NCI-H2107 treated with DMSO at 0.1 percent for 48 hours (cell line): ENCODE measurements around the gene PTPRN2.

Experiments used
- DNase-seq: peaks from one replicate; lab custom pipeline; 2025; ENCODE audit not compliant: unreplicated experiment; lab: John Stamatoyannopoulos, UW

PTPRN2 gene

GRCh38 chr7:158447506-158448171 lies 140.0 kb downstream of the PTPRN2 start:
- DNase-seq, result no peak

DNA sequence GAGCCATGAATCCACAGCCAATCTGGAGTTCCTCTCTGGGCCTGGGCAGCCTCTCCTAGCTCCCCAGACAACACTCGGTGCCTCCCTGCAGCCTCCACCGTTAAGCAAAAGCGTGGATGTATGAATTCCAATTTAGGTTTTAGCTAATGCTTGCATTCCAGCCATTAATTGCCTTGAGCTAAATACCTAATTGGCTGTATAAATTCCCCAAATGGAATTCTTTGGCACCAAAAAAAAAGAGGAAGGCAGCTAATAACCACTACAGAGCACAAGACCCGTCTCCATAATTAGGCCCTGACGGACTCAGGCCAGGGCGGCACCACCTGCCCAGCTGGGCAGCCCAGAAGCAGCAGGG lies 140.5 kb downstream of the PTPRN2 start:
- DNase-seq, result no peak

- no peak for DNase-seq
These were observed 140.9 kb downstream of the PTPRN2 start for GRCh38 chr7:158446706-158447105.

DNA sequence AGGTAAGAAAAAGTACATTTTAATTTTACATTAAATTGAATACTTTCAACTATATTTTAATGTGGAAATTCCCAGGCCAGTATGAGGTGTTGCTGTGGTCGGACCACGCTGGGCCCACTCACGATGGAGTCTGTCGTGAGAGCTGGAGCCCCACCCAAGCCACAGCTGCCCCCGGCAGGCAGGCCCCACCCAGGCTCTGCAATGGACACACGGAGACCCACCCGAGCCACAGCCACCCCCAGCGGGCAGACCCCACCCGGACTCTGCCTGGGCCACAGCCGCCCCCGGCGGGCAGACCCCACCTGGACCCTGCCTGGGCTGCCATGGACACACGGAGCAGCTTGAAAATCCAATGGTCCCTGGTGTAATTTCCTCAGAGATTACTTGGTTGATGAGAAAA lies 141.3 kb downstream of the PTPRN2 start:
- no peak for DNase-seq

DNA sequence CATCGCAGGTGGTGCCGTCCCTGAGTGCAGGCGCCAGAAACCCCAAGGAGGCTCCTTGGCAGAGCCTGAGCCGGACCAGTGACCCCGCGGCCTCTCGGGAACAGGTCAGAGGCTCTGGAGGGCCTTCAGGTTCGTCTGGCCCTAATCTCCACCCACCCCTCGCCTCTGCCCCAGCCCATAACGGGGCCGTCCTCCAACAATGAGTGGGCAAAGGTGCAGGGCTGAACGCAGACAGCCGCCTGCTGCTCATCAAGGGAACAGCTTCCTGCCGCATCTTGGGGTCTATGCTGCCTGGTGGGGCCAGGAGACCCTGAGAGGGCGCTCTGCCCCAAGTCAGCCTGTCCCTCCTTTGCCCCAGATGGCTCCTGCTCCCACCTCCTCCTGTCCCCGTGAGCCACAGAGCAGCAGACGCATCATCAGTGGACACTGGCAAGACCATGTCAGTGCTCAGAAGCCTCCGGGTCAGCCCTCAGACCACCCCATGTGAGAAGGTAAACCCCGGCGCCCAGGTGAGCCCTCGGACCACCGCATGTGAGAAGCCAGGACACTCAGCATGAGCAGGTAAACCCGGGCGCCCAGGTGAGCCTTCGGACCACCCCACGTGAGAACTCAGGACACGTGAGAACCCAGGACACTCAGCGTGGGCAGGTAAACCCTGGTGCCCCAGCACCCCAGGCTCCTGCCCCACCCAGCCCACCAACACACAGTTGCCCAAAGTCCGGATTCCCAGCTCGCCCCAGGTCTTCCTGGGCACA lies 142.0 kb downstream of the PTPRN2 start:
- no peak for DNase-seq

- no peak for DNase-seq
These were observed 142.9 kb downstream of the PTPRN2 start for GRCh38 chr7:158444501-158445420.

GRCh38 chr7:158443688-158444483 lies 143.7 kb downstream of the PTPRN2 start:
- DNase-seq, result no peak

DNA sequence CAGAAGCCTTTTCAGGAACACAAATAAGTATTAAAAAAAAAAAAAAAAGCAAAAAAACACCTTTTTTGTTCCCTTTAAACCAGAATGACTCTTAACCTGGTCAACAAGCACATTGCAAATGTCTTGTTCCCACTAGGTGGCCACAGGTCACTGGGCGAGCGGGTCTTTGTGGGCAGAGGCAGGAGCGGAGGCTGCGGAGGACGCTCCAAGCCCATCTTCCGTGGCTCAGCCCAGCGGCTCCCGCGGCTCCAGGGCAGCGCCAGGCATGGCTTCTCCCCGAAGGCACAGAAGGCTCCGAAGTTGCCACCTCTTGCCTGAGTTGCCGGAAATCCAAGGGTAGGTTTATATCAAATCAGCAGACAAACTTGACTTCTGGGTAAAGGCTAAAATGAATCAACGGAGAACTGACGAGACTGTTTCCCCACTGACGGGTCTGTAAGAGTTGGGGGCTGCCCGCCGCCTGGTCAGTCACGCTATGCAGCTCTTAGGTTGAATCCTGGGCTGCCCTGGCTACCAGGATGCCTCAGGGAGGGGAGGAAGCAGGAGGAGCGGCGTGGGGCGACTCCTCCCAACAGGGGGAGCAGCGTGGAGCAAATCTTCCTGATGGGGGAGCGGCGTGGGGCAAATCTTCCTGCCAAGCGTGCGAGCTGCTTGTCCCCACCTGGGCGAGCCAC lies 144.5 kb downstream of the PTPRN2 start:
- DNase-seq, result no peak

DNA sequence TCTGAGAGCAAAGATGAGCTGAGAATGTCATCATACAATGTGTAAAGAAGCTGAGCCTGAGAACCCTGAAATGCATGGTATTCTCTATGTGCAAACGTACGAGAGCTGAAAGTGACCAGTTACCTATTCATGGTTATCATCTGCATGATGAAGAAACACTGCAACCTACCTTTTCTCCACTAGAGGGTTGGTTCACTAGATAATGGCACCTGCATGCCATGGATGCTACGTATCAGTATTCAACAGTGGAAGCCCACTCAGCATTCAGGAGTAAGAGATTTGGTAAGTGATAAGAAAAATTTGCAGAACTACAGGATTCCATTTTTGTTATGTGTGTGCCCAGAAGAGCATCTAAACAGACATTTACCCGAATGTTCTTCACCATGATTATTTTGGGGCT lies 145.4 kb downstream of the PTPRN2 start:
- peak; percentile 6 for DNase-seq

DNA sequence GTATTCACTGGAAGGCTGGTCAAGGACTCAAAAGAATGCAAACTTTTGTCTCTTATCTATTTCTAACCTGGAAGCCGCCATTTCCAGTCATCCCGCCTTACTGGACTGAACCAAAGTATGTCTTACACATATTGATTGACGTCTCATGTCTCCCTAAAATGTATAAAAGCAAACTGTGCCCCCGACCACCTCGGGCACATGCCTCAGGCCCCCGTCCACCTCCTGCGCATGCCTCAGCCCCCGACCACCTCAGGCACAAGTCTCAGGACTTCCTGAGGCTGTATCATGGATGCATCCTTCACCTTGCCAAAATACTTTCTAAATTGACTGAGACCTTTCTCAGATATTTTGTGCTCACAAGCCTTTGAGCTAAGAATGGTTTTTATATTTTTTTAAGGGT lies 148.6 kb downstream of the PTPRN2 start:
- no peak for DNase-seq

DNA sequence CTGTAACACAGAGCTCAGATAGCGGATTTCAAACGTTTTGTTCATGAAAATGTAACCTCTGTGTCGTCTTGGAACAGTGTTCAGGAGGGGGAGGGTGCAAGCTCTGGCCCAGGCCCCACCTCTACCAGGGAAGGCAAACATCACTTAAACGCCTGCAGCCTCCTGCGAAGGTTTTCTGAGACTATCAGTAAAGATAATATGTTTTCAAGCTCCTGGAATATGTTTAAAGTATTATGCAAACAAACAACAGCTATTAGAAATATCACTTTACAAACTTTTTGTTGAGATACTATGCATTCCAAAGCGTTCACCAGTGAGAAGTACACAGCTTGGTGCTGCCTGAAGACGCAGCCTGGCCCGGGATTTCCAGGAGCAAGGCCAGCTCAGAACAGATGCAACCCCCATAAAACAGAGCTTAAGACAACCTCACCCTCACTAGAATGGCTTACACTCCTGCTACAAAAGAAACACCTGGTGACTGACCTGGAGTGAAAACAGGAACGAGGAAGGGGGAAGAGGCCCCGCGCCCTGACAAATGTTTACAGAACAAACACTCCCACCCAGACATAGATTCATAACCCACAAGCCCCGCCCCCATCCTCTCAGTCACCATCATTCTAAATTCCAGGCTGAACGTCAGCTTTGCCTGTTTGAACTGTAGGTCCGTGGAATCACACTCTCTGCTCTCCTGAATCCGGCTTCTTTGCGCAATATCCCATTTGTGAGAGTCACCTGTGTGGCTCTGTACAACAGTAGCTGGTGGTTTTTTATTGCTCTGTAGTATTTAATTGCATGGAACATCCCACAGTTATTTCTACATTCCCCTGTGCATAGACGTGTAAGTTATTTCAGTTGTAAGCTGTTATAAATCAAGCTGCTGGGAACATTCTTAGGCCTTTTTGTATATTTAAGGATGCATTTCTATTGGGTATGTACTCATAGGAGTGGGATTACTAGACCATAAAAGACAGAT lies 155.0 kb downstream of the PTPRN2 start:
- DNase-seq, result peak; percentile 94

GRCh38 chr7:158431941-158432347 lies 155.7 kb downstream of the PTPRN2 start:
- no peak for DNase-seq

DNA sequence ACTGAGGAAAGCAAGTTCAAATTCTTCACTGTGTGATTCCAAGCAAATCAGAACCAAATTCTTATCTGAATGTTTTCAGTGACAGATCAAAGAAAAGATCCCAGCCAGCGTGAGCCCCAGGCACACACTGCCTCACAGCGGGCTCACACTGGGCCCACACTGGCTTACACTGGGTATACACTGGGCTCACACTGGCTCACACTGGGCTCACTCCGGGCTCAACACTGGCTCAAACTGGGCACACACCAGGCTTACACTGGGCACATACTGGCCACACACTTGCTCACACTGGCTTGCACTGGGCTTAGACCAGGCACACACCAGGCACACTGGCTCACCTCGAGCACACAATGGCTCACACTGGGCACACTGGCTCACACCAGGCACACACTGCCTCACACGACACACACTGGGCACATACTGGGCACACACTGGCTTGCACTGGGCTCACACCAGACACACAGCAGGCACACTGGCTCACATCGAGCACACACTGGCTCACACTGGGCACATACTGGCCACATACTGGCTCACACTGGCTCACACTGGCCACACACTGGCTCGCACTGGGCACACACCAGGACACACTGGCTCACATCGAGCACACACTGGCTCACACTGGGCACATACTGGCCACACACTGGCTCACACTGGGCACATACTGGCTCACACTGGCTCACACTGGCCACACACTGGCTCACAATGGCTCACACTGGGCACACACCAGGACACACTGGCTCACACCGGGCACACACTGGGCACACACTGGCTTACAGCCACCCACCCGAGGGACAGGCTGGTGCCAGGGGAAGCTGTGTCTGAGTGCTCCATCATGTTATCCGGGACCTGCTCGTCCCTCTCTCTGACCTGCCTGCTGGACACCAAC lies 156.3 kb downstream of the PTPRN2 start:
- no peak for DNase-seq

DNA sequence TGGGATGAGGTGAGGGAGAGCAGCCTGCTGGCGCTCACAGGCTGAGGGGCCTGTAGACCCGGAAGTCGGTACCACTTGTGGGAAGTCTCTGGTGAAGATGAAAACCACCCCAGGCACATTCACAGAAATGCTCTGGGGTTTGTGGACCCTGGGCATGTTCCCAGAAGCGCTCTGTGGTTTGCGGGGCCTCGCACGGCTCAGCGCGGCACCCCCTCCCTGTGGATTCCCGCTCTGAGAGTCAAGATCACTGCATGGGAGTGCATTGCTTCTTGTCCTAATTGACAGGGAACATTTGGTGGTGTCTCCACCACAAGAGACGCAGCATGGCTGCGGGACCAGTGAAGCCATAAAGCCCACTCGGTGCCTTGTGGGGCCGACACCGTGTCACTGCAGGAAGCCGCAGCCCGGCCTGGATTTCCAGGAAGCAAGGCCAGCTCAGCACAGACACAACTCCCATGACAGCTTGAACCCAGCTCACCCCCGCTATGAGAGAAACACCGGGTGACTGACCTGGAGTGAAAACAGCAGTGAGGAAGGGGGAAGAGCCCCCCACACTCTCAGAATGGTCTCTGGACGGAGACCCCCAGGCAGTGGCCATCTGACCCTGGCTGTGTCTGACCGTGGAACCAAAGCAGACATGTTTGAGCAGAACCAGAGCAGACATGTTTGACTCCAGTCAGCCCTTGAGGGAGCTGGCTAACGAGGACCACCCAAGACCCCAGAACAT lies 157.2 kb downstream of the PTPRN2 start:
- no peak for DNase-seq

DNA sequence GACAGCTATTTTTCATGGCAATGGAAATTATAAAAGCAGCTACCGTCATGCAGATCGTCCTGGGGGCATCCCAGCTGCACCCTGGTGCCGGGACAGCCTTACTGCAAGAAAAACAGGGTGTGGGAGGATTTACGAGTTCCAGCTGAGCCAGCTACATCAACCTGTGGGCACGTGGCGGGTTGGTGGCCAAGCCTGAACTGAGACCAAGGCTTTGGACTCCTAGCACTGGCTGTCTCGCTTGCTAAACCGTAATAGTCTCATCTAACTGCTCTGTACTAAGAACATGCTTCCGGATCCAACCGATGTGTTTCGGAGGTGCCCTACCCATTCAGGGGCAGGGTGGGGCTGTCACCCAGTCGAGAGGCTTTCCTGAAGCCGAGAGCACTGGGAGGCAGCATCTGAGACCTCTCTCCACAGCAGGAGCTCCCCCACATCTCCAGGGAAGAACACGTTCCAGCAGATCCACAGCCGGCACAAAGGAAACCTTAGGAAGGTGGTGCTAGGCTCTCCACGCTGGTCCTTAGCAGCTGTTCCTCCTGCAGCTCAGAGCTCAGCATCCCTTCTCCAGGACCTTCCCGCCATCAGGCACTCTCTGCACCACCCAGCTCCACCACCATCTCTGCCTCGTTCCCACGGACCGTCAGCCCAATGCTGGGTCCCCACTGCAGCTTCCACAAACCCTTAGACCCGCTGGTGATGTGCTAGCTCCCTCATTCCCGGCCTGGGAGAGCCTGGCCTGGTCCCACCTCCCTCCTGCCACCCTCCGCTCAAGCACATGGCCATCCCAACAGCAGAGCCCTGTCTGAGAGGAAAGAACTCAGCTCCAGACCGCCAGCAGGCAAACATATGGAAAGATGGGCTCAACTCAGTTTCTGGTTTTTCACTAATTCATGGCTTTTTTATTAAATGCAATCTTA lies 158.5 kb downstream of the PTPRN2 start:
- no peak for DNase-seq

DNA sequence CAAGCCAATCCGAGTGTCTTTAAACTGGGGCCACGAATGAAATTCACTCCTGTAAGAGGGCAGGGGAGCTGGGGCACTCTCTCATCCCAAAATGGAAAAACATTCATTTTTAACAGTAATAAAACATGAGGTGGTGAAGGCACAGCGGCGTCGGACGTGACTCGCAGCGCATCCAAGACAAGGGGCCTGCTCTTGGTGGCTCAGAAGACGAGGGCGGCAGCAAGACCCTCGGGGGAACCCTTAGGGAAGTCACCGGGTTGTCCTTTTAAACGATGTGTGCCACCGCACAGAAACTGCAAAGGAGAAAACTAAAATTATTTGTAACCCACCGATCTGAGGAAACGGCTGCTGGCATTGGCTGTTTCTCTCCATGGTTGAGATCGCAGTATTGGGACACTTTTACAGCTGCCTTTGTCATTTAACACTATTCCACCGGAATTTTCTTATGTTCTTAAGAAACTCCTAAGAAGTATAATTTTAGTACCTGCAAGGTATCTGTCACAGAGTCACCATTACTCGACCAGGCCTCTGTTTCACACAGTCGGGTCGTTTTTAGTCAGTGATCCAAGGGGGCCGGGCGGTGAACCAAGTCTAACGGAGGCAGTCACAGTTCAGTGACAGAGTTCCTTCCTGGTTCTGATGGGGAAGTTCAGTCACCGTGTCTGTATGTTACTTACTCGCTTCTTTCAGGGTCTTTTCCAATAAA lies 159.3 kb downstream of the PTPRN2 start:
- no peak for DNase-seq
